GM10266 (cell line): ENCODE results near the gene DDX10.

Experiments used
- DNase-seq: peaks from one replicate; pipeline ENCODE4 v3.0.0; 2012; ENCODE audit errors: extremely low spot score
- TF ChIP-seq, protein P1 (sequence below): IDR thresholded peaks from 2 replicates; pipeline ENCODE4 v1.5.1; 2012; ENCODE audit warnings: mild to moderate bottlenecking, low read depth; ENCODE audit not compliant: control insufficient read depth, insufficient read depth; ENCODE audit errors: missing control alignments

DDX10 gene

GRCh38 chr11:108922241-108922640 lies 257.4 kb downstream of the DDX10 start:
- no peak for DNase-seq
- TF ChIP-seq, protein P1, sequence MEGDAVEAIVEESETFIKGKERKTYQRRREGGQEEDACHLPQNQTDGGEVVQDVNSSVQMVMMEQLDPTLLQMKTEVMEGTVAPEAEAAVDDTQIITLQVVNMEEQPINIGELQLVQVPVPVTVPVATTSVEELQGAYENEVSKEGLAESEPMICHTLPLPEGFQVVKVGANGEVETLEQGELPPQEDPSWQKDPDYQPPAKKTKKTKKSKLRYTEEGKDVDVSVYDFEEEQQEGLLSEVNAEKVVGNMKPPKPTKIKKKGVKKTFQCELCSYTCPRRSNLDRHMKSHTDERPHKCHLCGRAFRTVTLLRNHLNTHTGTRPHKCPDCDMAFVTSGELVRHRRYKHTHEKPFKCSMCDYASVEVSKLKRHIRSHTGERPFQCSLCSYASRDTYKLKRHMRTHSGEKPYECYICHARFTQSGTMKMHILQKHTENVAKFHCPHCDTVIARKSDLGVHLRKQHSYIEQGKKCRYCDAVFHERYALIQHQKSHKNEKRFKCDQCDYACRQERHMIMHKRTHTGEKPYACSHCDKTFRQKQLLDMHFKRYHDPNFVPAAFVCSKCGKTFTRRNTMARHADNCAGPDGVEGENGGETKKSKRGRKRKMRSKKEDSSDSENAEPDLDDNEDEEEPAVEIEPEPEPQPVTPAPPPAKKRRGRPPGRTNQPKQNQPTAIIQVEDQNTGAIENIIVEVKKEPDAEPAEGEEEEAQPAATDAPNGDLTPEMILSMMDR = no peak

DNA sequence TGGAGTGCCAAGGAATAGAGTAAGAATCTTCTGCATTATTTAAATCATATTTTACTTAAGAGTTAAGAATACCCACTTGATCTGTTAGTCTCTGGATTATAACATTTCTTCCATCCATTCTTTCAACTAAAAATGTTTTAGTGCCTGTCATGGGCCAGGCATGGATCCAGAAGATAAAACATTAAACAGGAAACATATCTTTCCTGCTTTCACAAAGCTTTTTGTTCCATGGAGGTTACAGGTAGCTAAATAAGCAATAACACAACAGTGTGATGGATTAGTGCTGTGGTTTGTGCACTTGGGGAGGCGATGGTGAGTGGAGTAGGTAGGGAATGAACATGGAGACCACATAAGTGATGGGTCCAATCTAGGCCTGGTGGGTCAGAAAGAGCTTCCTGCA lies 258.5 kb downstream of the DDX10 start:
- TF ChIP-seq, protein P1 = no peak
- no peak for DNase-seq

DNA sequence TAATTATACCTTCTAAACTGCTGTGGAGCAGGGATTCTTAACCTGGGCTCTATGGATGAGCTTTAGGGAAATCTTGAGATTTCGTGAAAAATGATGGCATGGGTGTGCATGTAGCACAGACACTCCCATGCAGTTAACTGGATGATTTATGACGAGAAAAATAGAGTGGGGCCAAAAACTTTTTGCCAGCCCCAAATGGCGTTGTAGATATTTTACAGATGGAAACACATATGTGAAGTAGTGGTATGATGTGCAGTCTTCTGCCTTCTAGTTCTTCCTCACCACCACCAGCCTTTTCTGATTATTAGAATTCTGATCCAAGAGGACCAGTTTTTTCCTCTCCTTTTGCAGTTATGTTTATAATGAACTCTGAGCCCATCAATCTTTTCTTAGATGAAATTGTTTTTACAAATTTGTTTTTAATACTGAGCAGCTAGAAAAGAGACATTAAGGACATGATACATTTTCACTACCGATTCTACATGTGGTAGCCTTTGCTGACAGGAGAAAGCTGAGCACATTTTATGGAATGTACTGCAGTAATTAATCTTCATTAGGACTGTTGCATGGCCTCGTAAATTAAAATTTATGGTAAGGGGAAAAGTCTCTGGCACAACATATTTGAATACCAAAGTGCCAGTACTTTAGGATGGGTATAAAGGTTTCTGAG lies 261.4 kb downstream of the DDX10 start:
- TF ChIP-seq, protein P1 = no peak
- no peak for DNase-seq

DNA sequence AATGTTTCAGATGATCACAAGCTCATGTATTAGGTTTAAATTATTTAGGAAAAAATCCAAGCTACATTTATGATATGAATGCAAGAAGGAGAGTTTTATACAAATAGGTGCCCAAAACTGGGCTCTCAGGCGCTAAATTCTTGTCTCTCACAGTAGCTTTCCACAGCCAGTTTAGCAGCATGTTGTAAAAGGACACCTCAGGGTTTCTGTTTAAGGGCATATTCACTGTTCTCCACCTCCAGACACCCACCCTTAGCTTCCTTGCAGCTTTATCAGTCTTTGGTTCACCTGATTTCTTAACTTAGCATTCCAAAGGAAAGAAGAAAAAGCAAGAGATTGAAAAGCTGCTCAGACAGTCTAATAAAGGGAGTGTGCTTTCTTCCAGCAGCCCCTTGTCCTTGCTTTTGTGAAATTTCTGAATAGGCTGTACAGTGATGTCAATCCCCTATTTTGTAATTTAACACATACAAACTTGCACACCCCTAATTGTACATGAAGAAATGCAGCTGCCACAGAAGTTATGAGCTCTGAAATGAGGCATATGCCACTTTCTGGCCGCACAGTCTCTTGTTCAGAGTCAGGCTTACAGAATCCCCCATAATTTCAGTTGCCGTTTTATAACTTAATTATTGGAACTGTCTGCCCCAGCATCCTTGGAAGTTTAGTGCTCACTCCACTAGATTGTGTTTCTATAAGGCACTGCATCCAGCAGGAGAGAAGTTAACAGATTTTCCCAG lies 262.1 kb downstream of the DDX10 start:
- TF ChIP-seq, protein P1 = no peak
- DNase-seq = no peak

- TF ChIP-seq, protein P1 = no peak
- no peak for DNase-seq
These were observed 263.1 kb downstream of the DDX10 start for GRCh38 chr11:108927791-108928545.

DNA sequence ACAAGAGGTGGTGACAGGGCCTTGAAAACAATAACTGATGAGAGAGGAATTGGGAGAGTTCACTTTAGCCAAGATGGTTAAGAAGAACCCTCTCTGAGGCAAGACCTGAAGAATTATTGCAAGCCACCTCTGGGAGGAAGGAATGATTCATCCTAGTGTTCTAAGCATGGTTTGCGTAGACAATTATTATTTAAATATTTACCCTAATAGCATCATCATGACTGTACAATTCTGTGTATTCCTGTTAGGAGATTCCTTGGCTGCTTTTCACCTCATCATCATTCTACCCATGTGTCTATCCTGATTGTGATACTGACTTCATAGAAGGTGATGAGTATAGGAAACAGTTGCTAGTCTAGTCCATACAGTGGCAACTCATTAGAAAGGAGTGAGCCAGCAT lies 264.4 kb downstream of the DDX10 start:
- DNase-seq = no peak
- TF ChIP-seq, protein P1 = no peak
